ENCODE results near the gene C11orf71.

C11orf71 gene

DNA sequence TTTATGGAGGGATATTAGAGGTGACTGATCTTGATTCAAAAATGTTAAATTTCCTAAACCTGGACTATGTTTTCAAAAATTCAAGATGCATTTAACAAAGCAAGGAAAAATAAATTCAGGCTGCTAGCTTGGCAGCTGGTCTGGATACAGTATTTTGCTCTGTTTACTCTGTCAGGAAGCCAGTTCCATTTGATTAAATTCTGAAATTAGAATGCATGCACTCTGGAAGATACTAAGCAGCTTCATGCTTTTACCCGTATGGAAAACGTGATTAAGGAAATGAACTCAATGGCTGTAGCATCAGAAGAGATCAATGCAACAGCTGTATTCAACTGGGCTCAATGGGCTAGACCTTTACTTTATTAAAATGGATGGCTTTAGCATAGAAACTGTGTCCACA lies 14.2 kb downstream of the C11orf71 start:
- TF ChIP-seq, protein P1, sequence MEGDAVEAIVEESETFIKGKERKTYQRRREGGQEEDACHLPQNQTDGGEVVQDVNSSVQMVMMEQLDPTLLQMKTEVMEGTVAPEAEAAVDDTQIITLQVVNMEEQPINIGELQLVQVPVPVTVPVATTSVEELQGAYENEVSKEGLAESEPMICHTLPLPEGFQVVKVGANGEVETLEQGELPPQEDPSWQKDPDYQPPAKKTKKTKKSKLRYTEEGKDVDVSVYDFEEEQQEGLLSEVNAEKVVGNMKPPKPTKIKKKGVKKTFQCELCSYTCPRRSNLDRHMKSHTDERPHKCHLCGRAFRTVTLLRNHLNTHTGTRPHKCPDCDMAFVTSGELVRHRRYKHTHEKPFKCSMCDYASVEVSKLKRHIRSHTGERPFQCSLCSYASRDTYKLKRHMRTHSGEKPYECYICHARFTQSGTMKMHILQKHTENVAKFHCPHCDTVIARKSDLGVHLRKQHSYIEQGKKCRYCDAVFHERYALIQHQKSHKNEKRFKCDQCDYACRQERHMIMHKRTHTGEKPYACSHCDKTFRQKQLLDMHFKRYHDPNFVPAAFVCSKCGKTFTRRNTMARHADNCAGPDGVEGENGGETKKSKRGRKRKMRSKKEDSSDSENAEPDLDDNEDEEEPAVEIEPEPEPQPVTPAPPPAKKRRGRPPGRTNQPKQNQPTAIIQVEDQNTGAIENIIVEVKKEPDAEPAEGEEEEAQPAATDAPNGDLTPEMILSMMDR (IDR thresholded peaks at IDR 0.05): no peak
- TF ChIP-seq ZFX (IDR thresholded peaks at IDR 0.05; ENCODE audit: borderline replicate concordance): no peak
- no peak overlapping the region for H3K27ac ChIP-seq

DNA sequence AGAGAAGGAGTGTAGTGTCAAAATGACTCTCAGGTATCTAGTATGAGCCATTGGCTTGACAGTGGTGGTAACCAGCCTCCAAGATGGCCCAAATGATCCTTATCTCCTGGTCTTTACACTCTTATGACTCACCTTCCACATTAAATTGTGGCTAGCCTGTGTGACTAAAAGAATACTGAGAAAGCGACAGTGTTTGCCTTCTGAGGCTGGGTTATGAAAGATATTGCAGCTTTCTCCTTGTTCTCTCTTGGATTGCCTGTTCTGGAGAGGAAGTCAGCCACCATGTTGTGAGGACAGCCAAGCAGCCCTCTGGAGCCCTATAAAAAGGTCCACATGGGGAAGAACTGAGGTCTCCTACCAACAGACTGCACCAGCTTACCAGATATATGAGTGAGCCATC lies 15.8 kb downstream of the C11orf71 start:
- H3K27ac ChIP-seq: no peak overlapping the region
- TF ChIP-seq ZFX (IDR thresholded peaks at IDR 0.05; ENCODE audit: borderline replicate concordance): no peak
- TF ChIP-seq, protein P1 (IDR thresholded peaks at IDR 0.05): no peak

DNA sequence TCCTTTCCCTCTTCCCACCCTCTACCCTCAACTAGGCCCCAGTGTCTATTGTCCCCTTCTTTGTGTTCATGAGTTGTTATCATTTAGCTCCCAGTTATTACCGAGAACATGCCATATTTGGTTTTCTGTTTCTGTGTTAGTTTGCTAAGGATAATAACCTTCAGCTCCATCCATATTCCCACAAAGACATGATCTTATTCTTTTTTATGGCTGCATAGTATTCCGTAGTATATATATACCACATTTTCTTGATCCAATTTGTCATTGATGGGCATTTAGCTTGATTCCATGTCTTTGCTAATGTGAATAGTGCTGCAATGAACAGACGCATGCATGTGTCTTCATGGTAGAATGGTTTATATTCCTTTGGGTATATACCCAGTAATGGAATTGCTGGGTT lies 17.8 kb downstream of the C11orf71 start:
- TF ChIP-seq, protein P1 (IDR thresholded peaks at IDR 0.05): no peak
- no peak for TF ChIP-seq ZFX (IDR thresholded peaks at IDR 0.05; ENCODE audit: borderline replicate concordance)
- no peak overlapping the region for H3K27ac ChIP-seq

DNA sequence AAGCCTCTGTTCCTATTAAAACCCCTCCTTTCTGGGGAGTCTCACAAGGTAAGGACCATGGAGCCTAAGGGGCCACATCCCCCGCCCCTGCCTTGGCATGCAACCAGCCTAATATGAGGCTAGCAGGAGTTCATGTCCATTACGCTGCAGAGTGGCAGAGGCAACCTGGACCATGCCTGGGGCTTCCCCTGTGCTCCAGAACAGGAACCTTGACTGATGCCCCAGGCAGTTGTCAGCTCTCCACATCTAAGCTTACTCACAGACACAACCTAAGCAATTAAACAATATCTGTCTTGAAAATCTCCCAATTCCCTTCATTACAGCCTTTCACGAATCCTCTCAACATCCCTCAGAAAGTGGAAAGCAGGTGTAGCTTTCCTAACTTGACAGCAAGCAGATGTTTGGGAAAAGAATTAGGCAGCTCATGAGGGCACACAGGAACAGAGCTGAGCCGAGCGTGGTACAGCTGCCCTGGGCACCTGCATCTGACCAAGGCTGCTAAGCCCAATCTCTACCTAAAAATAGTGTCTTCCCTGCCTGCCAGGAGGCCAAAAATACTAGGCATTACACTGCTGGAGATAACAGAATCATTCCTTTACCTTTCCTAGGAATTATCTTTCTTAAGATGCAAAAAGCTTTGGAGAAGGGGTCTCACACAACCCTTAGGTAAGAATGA lies 20.8 kb downstream of the C11orf71 start:
- TF ChIP-seq ZFX (IDR thresholded peaks at IDR 0.05; ENCODE audit: borderline replicate concordance): no peak
- TF ChIP-seq, protein P1 (IDR thresholded peaks at IDR 0.05): no peak
- no peak overlapping the region for H3K27ac ChIP-seq

DNA sequence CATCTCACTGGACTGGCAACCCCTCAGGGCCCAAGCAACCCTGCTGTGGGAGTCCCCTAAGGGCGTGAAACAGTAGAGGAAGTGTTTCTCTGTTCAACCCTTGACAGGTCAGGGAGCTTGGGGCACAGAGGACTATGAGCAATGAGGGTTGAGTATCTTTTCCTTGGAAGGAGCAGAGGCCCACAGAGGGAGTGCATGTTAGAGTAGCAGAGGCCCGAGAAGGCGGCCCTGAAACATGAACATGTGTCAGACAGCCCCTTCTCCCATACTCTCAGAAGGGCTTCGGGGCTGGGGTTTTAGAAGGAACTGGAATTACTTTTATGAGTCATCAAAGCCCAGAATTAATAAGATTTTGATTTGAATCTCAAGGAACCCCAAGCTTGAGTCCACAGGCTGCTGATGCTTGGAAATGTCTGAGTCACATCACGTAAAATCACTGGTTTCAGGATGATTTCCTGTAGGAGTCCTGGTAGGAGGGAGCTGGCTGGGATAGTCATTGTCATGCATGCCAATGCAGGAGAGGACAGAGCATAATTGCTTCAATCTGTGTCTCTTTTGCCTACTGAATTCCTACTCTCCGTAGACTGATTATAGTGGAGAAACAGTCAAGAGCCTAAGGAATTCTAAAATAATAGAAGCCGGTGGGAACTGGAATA lies 22.6 kb downstream of the C11orf71 start:
- TF ChIP-seq ZFX (IDR thresholded peaks at IDR 0.05; ENCODE audit: borderline replicate concordance): no peak
- TF ChIP-seq, protein P1 (IDR thresholded peaks at IDR 0.05): no peak
- H3K27ac ChIP-seq: no peak overlapping the region

DNA sequence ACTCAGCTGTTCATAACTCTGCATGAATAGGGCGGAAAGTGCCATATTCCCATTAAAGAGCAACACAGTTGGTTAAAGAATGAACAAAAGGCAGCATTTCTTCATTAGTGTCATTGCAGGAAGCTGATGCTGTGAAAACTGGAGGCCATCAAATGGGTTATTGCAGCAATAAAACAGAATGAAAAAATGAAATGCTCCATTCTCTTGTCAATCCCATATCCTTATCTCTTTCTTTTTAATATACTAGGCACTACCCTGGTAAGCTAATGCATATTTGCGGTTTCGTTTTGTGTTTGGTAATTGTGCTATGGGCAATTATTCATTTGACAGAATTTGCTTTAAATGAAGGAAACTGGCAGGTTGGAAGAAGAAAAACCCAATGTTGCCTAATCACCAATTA lies 25.3 kb downstream of the C11orf71 start:
- TF ChIP-seq ZFX (IDR thresholded peaks at IDR 0.05; ENCODE audit: borderline replicate concordance): no peak
- TF ChIP-seq, protein P1 (IDR thresholded peaks at IDR 0.05): no peak
- no peak overlapping the region for H3K27ac ChIP-seq
